Left lung (tissue), 10 donors: ENCODE data around the gene SLC37A4. TPM values are rescaled to one million over a fixed set of nuclear protein-coding genes. Genes with fewer than 3 reads are reported as not detected.

ENCODE experiments used
- ATAC-seq: fragments of 200-7000 bp; cut with Tn5 transposase; one replicate; pipeline ENCODE4 v1.9.1; 2020; ENCODE audit warnings: moderate library complexity
- DNase-seq, 4 donors: peaks; one replicate each; pipeline ENCODE4 v3.0.0-alpha.2; 2013 to 2020
- H3K27ac ChIP-seq, 2 donors: fragments of 200-600 bp; sonication (generic) in 1 of 2; one replicate each; pipeline versions ENCODE4 v1.5.0 to v1.8.0; 2020 to 2021
- H3K27me3 ChIP-seq, 2 donors: fragments of 200-600 bp; sonication (generic) in 1 of 2; one replicate each; pipeline versions ENCODE4 v1.5.0 to v1.8.0; 2020 to 2021
- H3K36me3 ChIP-seq, 2 donors: fragments of 200-600 bp; sonication (generic) in 1 of 2; one replicate each; pipeline versions ENCODE4 v1.5.0 to v1.8.0; 2020 to 2021
- H3K4me1 ChIP-seq, 2 donors: fragments of 200-600 bp; one replicate each; pipeline ENCODE4 v1.8.0; 2021
- H3K4me3 ChIP-seq, 2 donors: fragments of 200-600 bp; sonication (generic) in 1 of 2; one replicate each; pipeline versions ENCODE4 v1.5.0 to v1.8.0; 2020 to 2021; ENCODE audit warnings: mild to moderate bottlenecking in 1 of 2
- H3K9me3 ChIP-seq, 2 donors: fragments of 200-600 bp; sonication (generic) in 1 of 2; one replicate each; pipeline versions ENCODE4 v1.5.0 to v1.8.0; 2020 to 2021
- intact Hi-C, 2 donors: fragments of 100-400 bp; cut with DNase I; formaldehyde crosslinking; loops; one replicate each; pipeline versions ENCODE4 v1.11.2 to v1.14.2; 2022
- polyA plus RNA-seq, 6 donors: library from polyadenylated mRNA; unstranded; fragments of 120-200 nt; gene quantifications; one replicate each; pipeline ENCODE4 v1.2.1, GENCODE V29; 2013; ENCODE audit not compliant: insufficient read length in 6 of 6
- total RNA-seq, 2 donors: library from RNA; stranded (reverse); fragmentation: NEBNext Ultra II Directional; extraction: Animal tissue kit (Norgen Biotek cat#: 25700); gene quantifications; one replicate each; pipeline ENCODE4 v1.2.1, GENCODE V29; 2021
- TF ChIP-seq, protein P1 (sequence below), 2 donors: fragments of 200-600 bp; sonication (generic) in 1 of 2; IDR thresholded peaks; one replicate each; pipeline versions ENCODE4 v1.5.0 to v1.8.0; 2021; ENCODE audit warnings: antibody characterized with exemption in 2 of 2
- donor health status: DM: no; HTN: yes; CAD: no.
- donor health status: DM: no; HTN: no; CAD: no.

The SLC37A4 gene
- total and polyA plus RNA-seq, 8 donors, result 17.8 to 28.8 (median 25.5) TPM

DNA sequence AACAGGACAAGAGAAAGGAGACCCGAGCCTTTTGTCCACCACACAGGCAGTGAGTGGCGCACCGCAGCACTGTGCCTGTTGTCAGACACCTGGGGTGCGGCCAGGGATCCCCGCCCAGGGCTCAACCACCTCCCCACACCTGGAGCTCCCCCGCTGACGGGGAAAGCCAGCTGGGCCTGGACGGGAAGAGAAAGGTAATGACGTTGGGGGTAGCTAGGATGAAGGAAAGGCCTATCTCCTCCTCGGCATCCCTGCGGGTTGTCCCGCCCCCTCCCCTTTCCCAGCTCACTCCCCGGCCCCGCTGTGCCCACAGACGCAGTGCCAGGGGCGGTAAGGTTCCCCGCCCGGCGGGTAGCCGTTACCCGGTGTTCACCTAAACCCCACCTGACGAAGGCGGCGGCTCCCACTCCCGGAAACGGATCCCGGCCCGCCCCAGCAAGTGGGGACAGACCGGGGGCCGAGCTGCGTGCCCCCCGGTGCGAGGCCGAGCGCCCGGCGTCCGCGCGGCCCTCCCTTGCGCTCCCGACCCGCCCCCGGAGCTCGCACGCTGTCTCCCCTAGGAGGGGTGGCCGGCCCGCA lies 25.8 kb upstream of the SLC37A4 start:
- Histone ChIP-seq H3K4me3 (peak overlapping the region; percentile 84 to 97), H3K9me3 (no peaks in the 10 kb centered on the region), H3K4me1 (peaks cover 20 to 34% of the 10 kb centered on the region in 2 donors), H3K36me3 (peaks cover 0 to 39% of the 10 kb centered on the region in 2 donors), H3K27ac (peak overlapping the region; percentile 65 to 87), H3K27me3 (no peaks in the 10 kb centered on the region)
- ATAC-seq (peak; percentile 16), DNase-seq (peak in 2 of 4 donors; percentile 51 to 86)
- TF ChIP-seq, protein P1, sequence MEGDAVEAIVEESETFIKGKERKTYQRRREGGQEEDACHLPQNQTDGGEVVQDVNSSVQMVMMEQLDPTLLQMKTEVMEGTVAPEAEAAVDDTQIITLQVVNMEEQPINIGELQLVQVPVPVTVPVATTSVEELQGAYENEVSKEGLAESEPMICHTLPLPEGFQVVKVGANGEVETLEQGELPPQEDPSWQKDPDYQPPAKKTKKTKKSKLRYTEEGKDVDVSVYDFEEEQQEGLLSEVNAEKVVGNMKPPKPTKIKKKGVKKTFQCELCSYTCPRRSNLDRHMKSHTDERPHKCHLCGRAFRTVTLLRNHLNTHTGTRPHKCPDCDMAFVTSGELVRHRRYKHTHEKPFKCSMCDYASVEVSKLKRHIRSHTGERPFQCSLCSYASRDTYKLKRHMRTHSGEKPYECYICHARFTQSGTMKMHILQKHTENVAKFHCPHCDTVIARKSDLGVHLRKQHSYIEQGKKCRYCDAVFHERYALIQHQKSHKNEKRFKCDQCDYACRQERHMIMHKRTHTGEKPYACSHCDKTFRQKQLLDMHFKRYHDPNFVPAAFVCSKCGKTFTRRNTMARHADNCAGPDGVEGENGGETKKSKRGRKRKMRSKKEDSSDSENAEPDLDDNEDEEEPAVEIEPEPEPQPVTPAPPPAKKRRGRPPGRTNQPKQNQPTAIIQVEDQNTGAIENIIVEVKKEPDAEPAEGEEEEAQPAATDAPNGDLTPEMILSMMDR (IDR thresholded peaks at IDR 0.05), result no peak
- intact Hi-C loops, result no loop called here

DNA sequence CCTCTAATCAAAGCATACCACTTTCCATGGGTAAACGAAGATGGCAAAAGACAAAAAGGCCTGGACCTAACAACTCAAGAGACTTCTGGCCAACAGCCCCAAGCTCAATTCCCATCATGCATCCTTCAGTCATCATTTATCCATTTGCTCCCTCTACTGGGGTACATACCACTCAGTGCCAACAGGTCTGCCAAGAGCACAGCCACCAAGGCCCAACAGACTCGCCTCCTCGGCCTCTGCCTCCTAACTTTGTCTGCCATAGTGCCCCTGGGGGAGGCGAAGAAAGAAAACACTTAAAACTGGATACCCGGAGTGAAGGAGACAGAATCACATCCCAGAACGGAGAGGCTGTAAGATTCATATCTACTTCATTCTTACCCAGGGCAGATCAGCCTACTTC lies 25.2 kb upstream of the SLC37A4 start:
- H3K27ac ChIP-seq, result no peak overlapping the region
- no peaks in the 10 kb centered on the region for H3K27me3 ChIP-seq
- intact Hi-C loops, result no loop called here
- peak overlapping the region; percentile 84 to 97 for H3K4me3 ChIP-seq
- TF ChIP-seq, protein P1 (IDR thresholded peaks at IDR 0.05), result no peak
- H3K4me1 ChIP-seq, result peaks cover 20 to 34% of the 10 kb centered on the region in 2 donors
- peaks cover 0 to 46% of the 10 kb centered on the region in 2 donors for H3K36me3 ChIP-seq
- DNase-seq (no peak), ATAC-seq (no peak)
- H3K9me3 ChIP-seq, result no peaks in the 10 kb centered on the region

DNA sequence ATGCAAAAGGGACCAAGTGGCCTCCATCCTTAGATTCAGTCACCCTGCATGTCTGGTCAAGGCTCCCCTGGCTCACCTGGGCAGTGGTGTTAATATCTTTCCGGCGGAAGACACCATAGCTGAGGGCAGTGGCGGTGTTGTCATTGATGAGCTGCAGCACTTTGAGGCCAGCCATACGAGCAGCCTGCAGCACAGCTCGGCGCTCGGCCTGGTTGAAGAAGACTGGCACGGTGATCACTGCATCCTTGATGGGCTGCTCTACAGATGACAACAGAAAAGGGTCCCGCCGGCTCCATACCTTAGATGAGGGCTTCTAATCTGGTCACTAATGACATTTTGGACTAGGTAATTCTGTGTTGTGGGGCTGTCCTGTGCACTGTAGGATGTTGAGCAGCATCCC lies 23.7 kb upstream of the SLC37A4 start:
- Histone ChIP-seq H3K36me3 (peaks cover 0 to 60% of the 10 kb centered on the region in 2 donors), H3K4me1 (peaks cover 20 to 34% of the 10 kb centered on the region in 2 donors), H3K27ac (no peak overlapping the region), H3K4me3 (no peak overlapping the region), H3K27me3 (no peaks in the 10 kb centered on the region), H3K9me3 (no peaks in the 10 kb centered on the region)
- ATAC-seq (no peak), DNase-seq (no peak)
- intact Hi-C loops, result no loop called here
- TF ChIP-seq, protein P1 (IDR thresholded peaks at IDR 0.05), result no peak

DNA sequence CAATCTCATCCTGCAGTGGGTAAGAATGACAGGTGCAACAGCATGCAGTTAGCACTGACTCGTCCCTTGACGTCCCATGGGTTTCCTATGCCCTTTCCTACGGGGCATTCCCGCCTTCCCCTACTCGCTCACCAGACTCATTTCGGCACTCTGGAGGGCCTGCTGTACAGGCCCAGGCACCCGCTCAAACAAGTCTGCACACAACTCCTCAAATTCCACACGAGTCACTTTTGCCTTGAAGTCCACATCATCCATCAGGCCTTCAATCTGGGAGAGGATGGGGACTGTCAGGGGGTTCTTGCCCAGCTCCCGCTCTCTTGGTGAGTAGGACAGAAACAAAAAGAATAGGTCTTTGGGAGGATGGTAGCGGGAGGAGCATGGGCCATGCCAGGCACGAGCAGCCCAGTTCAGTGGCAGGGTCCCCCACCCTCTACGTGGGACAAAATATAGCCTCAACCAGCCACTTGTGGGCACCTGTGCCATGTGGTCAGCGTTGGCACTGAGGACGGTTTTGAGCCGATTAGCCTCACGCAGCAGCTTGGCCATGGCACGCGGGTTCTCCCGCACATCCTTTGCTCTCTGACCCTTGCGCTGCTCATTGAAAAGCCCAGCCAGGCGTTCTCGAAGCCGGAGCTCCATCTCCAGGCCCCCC lies 21.6 kb upstream of the SLC37A4 start:
- no peak for ATAC-seq
- peaks cover 12 to 25% of the 10 kb centered on the region in 2 donors for H3K4me1 ChIP-seq
- H3K4me3 ChIP-seq, result no peak overlapping the region
- H3K27ac ChIP-seq, result no peak overlapping the region
- peaks cover 0 to 82% of the 10 kb centered on the region in 2 donors for H3K36me3 ChIP-seq
- TF ChIP-seq, protein P1 (IDR thresholded peaks at IDR 0.05), result no peak
- no peaks in the 10 kb centered on the region for H3K27me3 ChIP-seq
- intact Hi-C loops, result no loop called here
- no peaks in the 10 kb centered on the region for H3K9me3 ChIP-seq
- no peak for DNase-seq

DNA sequence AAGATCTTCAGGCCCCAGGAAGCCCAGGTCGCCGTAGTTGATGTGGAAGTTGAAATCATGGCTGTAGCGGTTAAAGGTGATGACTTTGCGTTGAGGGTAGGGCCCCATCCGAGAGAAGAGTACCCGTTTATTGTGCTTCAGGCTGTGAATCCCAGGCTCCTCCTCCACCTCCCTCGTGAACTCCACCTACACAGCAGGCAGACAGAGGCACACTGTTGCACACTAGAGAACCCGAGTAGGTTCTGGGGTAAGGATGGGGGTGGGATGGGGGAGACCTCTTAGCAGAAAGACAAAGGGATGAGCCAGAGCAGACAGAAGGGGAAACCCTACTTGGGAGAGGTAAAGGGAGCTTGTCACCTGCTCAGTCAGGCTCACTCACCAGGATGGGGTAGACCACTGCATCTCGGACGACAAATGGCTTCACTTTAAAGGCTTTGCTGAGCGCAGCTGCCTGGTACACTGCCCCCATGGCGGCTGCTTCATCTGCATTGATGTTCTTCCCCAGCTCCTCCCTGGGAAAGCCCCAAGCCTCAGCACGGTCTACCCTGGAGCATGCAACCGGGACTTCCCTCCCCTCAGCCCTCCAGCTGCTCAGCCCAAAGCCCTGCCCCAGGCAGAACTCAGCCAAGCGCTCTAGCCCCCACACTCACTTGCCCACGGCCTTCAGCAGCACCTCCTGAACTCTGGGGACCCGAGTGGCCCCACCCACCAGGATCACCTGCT lies 20.9 kb upstream of the SLC37A4 start:
- Histone ChIP-seq H3K4me3 (no peak overlapping the region), H3K27me3 (no peaks in the 10 kb centered on the region), H3K4me1 (peaks cover 12 to 25% of the 10 kb centered on the region in 2 donors), H3K27ac (no peak overlapping the region), H3K9me3 (no peaks in the 10 kb centered on the region), H3K36me3 (peaks cover 0 to 89% of the 10 kb centered on the region in 2 donors)
- intact Hi-C loops, result no loop called here
- DNase-seq, result peak in 1 of 4 donors; percentile 39
- TF ChIP-seq, protein P1 (IDR thresholded peaks at IDR 0.05), result no peak
- ATAC-seq, result no peak
